Activated CD4-positive, alpha-beta T cell treated with anti-CD3 and anti-CD28 coated beads for 36 hours (primary cell): ENCODE data around the gene HIVEP3. TPM values are rescaled to one million over a fixed set of nuclear protein-coding genes. Genes with fewer than 3 reads are reported as not detected.
A peak's percentile ranks its signal among the peaks of the same experiment; 100 is the strongest.
"Not testable (repeated sequence)": the region's sequence is repeated elsewhere in the genome, so short reads cannot be mapped to it uniquely, and the experiment has no call there.

Experiments used
- ATAC-seq: fragments of 200-7000 bp; cut with Tn5 transposase; one replicate; pipeline ENCODE4 v1.10.0; 2021; ENCODE audit warnings: mild to moderate bottlenecking, moderate library complexity
- CTCF ChIA-PET: fragments of 350-600 bp; sonication (Branson Sonifier 250); formaldehyde crosslinking; loops from one replicate; lab custom pipeline; 2021; ENCODE audit warnings: antibody characterized with exemption; lab: Charles Lee
- POLR2A ChIA-PET: fragments of 350-600 bp; sonication (Branson Sonifier 250); formaldehyde crosslinking; loops from one replicate; lab custom pipeline; 2021; ENCODE audit warnings: antibody characterized with exemption, inconsistent platforms; lab: Charles Lee
- DNase-seq: peaks from one replicate; pipeline ENCODE4 v3.0.0-alpha.2; 2020
- H3K27ac Mint-ChIP-seq: one replicate; pipeline ENCODE4 v1.8.0; 2021; ENCODE audit warnings: mixed read lengths
- H3K27me3 Mint-ChIP-seq: one replicate; pipeline ENCODE4 v1.8.0; 2021; ENCODE audit warnings: mixed read lengths
- H3K36me3 Mint-ChIP-seq: one replicate; pipeline ENCODE4 v1.8.0; 2021; ENCODE audit warnings: low read depth, mixed read lengths
- H3K4me1 Mint-ChIP-seq: one replicate; pipeline ENCODE4 v1.8.0; 2021; ENCODE audit warnings: mixed read lengths
- H3K4me3 Mint-ChIP-seq: one replicate; pipeline ENCODE4 v1.8.0; 2021; ENCODE audit warnings: mild to moderate bottlenecking, moderate library complexity, mixed read lengths
- H3K9me3 Mint-ChIP-seq: one replicate; pipeline ENCODE4 v1.8.0; 2021; ENCODE audit warnings: low read depth, mixed read lengths
- intact Hi-C, 2 experiments: fragments of 100-400 bp; cut with DNase I in 1 of 2; cut with micrococcal nuclease in 1 of 2; formaldehyde crosslinking; loops; one replicate each; pipeline versions ENCODE4 v1.14.2 to v1.15.1; 2022 to 2024; cut with DNase I, micrococcal nuclease
- total RNA-seq, 2 experiments: library from RNA; stranded (reverse); gene quantifications; one replicate each; pipeline ENCODE4 v1.2.3, GENCODE V29; 2021

HIVEP3 gene
- total RNA-seq, 2 experiments from 2014 or later, result 29.4 to 39.6 TPM

- Mint-ChIP-seq H3K36me3 (peaks cover 12% of the 10 kb centered on the region), H3K4me1 (peaks cover 12% of the 10 kb centered on the region), H3K9me3 (peaks cover 21% of the 10 kb centered on the region)
- H3K27ac Mint-ChIP-seq, intact Hi-C loops, DNase-seq, H3K27me3 Mint-ChIP-seq, POLR2A ChIA-PET, ATAC-seq, CTCF ChIA-PET, H3K4me3 Mint-ChIP-seq: not testable (repeated sequence)
These were observed 27.2 kb upstream of the HIVEP3 start for GRCh38 chr1:41945946-41946345.

DNA sequence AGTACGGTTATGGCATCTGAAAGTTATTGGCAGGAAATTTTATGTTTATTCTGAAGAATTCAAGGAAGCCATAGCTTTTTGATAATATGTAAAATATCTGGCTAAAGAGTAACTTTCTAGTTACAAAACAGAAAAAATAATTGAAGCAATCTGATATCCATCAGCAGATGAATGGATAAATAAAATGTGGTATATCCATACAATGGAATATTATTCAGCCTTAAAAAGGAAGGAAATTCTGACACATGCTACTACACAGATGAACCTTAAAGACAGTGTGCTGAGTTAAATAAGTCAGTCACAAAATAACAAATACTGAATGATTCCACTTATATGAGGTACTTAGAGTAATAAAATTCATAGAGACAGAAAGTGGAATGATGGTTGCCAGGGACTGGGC, 25.0 kb upstream of the HIVEP3 start:
- intact Hi-C loops, result no loop called here
- H3K4me3 Mint-ChIP-seq, result no peak overlapping the region
- CTCF ChIA-PET, result interaction anchor here (0.6 to 0.7 kb wide), 2 partner anchors 10 to 254 kb away, joined by 3 read pairs; no protein-coding TSS in a partner anchor
- H3K9me3 Mint-ChIP-seq, result peaks cover 7% of the 10 kb centered on the region
- peaks cover 2% of the 10 kb centered on the region for H3K36me3 Mint-ChIP-seq
- ATAC-seq, result no peak
- no peak overlapping the region for H3K27ac Mint-ChIP-seq
- POLR2A ChIA-PET, result no interaction called here
- no peak for DNase-seq
- no peaks in the 10 kb centered on the region for H3K27me3 Mint-ChIP-seq
- H3K4me1 Mint-ChIP-seq, result no peaks in the 10 kb centered on the region

- H3K36me3 Mint-ChIP-seq, result no peaks in the 10 kb centered on the region
- ATAC-seq, result no peak
- no peaks in the 10 kb centered on the region for H3K4me1 Mint-ChIP-seq
- ChIA-PET CTCF (interaction anchor here (0.6 kb wide), 1 partner anchor 392 kb away, joined by 3 read pairs; no protein-coding TSS in a partner anchor), POLR2A (no interaction called here)
- no peak overlapping the region for H3K4me3 Mint-ChIP-seq
- H3K27me3 Mint-ChIP-seq, result no peaks in the 10 kb centered on the region
- DNase-seq, result no peak
- intact Hi-C loops, result no loop called here
- peaks cover 4% of the 10 kb centered on the region for H3K9me3 Mint-ChIP-seq
- H3K27ac Mint-ChIP-seq, result no peak overlapping the region
These were observed 23.6 kb upstream of the HIVEP3 start for GRCh38 chr1:41942278-41942677.

GRCh38 chr1:41941381-41941780, 22.7 kb upstream of the HIVEP3 start:
- no peaks in the 10 kb centered on the region for H3K36me3 Mint-ChIP-seq
- peaks cover 4% of the 10 kb centered on the region for H3K9me3 Mint-ChIP-seq
- H3K4me1 Mint-ChIP-seq, result peaks cover under 1% of the 10 kb centered on the region
- ChIA-PET CTCF (no interaction called here), POLR2A (no interaction called here)
- no peaks in the 10 kb centered on the region for H3K27me3 Mint-ChIP-seq
- intact Hi-C loops, result no loop called here
- no peak for ATAC-seq
- no peak overlapping the region for H3K27ac Mint-ChIP-seq
- no peak for DNase-seq
- no peak overlapping the region for H3K4me3 Mint-ChIP-seq

DNA sequence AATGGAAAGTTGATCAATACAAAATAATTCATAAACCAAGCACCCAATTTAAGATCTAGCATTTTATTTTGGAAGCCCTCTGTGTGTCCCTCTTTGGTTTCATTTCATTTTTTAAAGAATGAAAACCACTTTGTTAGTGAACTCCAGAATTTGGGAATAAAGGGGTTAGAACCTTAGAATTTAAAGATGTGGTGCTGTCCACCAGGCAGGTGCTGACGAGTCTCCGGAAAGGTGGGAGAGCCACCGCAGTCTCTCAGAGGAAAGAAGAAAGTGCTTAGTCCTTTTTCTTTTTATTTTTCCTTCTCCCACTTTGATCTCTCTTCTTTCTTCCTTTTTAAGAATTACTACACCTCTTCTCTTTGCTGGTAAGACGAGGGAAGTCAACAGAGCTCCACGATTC, 20.5 kb upstream of the HIVEP3 start:
- no peak overlapping the region for H3K4me3 Mint-ChIP-seq
- peaks cover 14% of the 10 kb centered on the region for H3K4me1 Mint-ChIP-seq
- no peaks in the 10 kb centered on the region for H3K27me3 Mint-ChIP-seq
- POLR2A ChIA-PET, result no interaction called here
- no peak overlapping the region for H3K27ac Mint-ChIP-seq
- intact Hi-C loops, result no loop called here
- no peaks in the 10 kb centered on the region for H3K36me3 Mint-ChIP-seq
- DNase-seq (no peak), ATAC-seq (no peak)
- peaks cover 4% of the 10 kb centered on the region for H3K9me3 Mint-ChIP-seq
- CTCF ChIA-PET, result no interaction called here

DNA sequence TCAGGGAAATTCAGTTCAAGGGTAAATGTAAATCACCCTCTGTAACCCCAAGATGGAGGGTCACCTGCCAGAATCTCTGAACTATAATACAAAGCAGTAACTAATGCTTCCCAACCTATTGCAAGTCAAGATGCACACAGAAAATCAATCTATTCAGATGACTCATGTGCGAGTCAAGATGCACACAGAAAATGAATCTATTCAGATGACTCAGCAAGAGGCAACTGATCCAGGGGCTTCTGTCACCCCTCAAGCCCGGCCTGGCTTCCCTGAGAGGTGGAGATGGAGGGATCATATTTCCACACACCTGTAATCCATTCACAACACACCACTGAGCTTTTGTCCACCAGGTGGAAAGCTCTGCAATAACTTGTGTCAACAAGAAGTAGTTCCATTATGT, 17.4 kb upstream of the HIVEP3 start:
- H3K4me3 Mint-ChIP-seq, result no peak overlapping the region
- H3K4me1 Mint-ChIP-seq, result peaks cover 35% of the 10 kb centered on the region
- no peaks in the 10 kb centered on the region for H3K9me3 Mint-ChIP-seq
- CTCF ChIA-PET, result interaction anchor here (1.1 kb wide), 1 partner anchor 156 kb away, joined by 3 read pairs; no protein-coding TSS in a partner anchor
- no peaks in the 10 kb centered on the region for H3K27me3 Mint-ChIP-seq
- peaks cover 2% of the 10 kb centered on the region for H3K36me3 Mint-ChIP-seq
- POLR2A ChIA-PET, result no interaction called here
- ATAC-seq (peak; percentile 96), DNase-seq (peak; percentile 52)
- H3K27ac Mint-ChIP-seq, result no peak overlapping the region
- intact Hi-C loops, result loop anchor here (1.0 to 2.0 kb wide), 2 partner anchors 15 to 16 kb away; no protein-coding TSS in a partner anchor

- no peak overlapping the region for H3K27ac Mint-ChIP-seq
- intact Hi-C loops, result no loop called here
- H3K36me3 Mint-ChIP-seq, result peaks cover 2% of the 10 kb centered on the region
- CTCF ChIA-PET, result no interaction called here
- POLR2A ChIA-PET, result no interaction called here
- ATAC-seq (no peak), DNase-seq (no peak)
- H3K4me1 Mint-ChIP-seq, result peaks cover 35% of the 10 kb centered on the region
- no peaks in the 10 kb centered on the region for H3K9me3 Mint-ChIP-seq
- no peaks in the 10 kb centered on the region for H3K27me3 Mint-ChIP-seq
- no peak overlapping the region for H3K4me3 Mint-ChIP-seq
These were observed 16.5 kb upstream of the HIVEP3 start for GRCh38 chr1:41935226-41935625.

DNA sequence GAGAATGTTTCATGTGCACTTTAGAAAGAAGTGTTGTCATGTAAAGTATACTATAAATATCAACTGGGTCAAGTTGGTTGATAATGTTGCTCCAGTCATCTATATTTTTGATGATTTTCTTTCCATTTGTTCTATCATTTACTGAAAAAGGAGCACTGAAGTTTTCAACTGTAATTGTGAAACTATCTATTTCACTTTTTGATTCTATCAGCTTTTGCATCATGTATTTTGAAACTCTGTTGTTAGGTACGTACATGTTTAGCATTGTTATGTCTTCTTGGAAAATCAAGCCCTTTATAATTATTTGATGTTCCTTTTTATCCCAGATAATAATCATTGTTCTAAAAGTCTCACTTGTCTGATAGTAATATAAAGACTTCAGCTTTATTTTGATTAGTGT, 14.4 kb upstream of the HIVEP3 start:
- DNase-seq, result no peak
- ChIA-PET CTCF (interaction anchor here (0.9 to 1.7 kb wide), 4 partner anchors 10 to 81 kb away, joined by 3 to 5 read pairs (median 3); no protein-coding TSS in a partner anchor), POLR2A (no interaction called here)
- Mint-ChIP-seq H3K9me3 (peaks cover 2% of the 10 kb centered on the region), H3K27me3 (no peaks in the 10 kb centered on the region), H3K4me1 (peaks cover 35% of the 10 kb centered on the region), H3K36me3 (peaks cover 2% of the 10 kb centered on the region), H3K4me3 (no peak overlapping the region), H3K27ac (peak overlapping the region; percentile 67)
- intact Hi-C loops, result no loop called here
- no peak for ATAC-seq

DNA sequence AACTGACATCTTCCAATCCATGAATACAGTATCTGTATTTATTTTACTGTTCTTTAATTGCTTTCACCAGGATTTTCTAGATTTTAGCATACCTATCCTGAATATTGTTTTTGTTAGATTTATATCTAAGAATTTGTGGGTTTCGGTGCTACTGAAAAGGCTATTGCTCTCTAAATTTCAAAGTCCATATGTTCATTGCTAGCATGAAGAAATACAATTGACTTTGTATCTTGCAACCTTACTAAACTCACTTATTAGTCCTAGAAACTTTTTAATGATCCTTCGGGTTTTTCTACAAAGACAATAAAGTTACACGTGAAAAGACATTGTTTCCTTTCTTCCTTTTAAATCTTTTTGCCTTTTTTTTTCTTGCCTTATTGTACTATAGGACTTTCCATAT, 12.9 kb upstream of the HIVEP3 start:
- Mint-ChIP-seq H3K36me3 (peaks cover 2% of the 10 kb centered on the region), H3K4me1 (peaks cover 37% of the 10 kb centered on the region), H3K27ac (no peak overlapping the region), H3K4me3 (no peak overlapping the region), H3K27me3 (no peaks in the 10 kb centered on the region), H3K9me3 (peaks cover 2% of the 10 kb centered on the region)
- POLR2A ChIA-PET, result no interaction called here
- no peak for ATAC-seq
- intact Hi-C loops, result no loop called here
- CTCF ChIA-PET, result no interaction called here
- no peak for DNase-seq

DNA sequence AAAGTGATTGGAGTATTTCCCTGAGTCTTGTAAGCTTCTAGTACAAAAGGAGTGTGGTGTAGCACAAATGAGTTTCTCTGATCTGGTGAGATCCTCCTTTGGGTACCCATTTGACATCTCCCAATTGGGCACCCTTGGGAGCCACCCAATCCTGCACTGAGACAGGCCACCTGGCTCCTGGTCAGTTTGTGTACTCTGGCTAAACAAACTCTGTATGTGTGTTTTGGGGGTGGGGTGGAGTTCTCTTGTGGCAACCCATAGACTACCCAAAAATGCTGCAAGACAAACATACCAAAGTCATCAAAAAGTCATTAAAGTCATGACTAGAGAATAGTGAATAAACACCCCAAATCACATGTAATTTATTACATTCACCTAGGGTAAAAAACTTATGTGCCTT, 8.4 kb upstream of the HIVEP3 start:
- ChIA-PET POLR2A (no interaction called here), CTCF (interaction anchor here (0.6 to 1.3 kb wide), 3 partner anchors 11 to 643 kb away, joined by 3 to 5 read pairs (median 4); no protein-coding TSS in a partner anchor)
- intact Hi-C loops, result no loop called here
- no peaks in the 10 kb centered on the region for H3K27me3 Mint-ChIP-seq
- no peak overlapping the region for H3K4me3 Mint-ChIP-seq
- H3K36me3 Mint-ChIP-seq, result no peaks in the 10 kb centered on the region
- ATAC-seq, result no peak
- H3K4me1 Mint-ChIP-seq, result peaks cover 3% of the 10 kb centered on the region
- no peak overlapping the region for H3K27ac Mint-ChIP-seq
- H3K9me3 Mint-ChIP-seq, result peaks cover 2% of the 10 kb centered on the region
- no peak for DNase-seq

DNA sequence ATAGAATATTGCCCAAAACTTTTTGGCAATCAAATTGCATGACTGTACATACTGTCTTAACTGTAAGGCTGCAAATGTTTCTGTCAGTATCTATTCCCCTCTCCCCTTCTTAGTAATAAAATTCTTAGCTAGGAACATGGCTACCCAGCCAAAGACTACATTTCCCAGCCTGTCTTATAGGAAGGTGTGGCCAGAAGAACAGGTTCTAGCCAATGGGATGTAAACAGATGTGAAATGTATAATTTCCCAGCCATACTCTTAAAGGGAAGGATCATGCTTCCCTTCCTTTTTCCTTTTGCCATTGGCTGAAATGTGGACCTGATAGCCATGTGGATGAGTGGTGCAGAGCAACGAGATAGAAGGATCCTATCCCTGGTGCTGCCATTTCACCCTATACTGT, 7.0 kb upstream of the HIVEP3 start:
- intact Hi-C loops, result no loop called here
- Mint-ChIP-seq H3K4me1 (peaks cover 6% of the 10 kb centered on the region), H3K9me3 (peaks cover 8% of the 10 kb centered on the region), H3K4me3 (no peak overlapping the region), H3K27ac (no peak overlapping the region), H3K27me3 (no peaks in the 10 kb centered on the region), H3K36me3 (no peaks in the 10 kb centered on the region)
- ATAC-seq (no peak), DNase-seq (no peak)
- CTCF ChIA-PET, result interaction anchor here (0.9 to 1.1 kb wide), 2 partner anchors 9 to 33 kb away, joined by 3 read pairs; no protein-coding TSS in a partner anchor
- POLR2A ChIA-PET, result interaction anchor here (0.6 to 0.7 kb wide), 2 partner anchors 25 to 287 kb away, joined by 3 read pairs; no protein-coding TSS in a partner anchor

DNA sequence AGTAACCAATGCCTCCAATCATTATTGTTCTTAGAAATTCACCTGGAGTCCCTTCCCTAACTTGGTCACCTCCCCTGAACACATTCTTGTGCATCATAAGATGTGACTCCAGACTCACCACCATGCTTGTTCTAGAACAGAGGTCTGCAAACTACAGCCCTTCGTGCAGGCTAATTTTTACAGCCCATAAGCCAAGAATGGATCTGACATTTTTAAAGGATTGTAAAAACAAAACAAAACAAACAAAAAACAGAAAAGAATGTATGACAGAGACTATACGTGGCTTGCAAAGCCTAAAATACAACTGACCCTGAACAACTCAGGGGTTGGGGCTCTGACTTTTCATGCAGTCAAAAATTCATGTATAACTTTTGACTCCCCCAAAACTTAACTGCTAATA, 6.2 kb upstream of the HIVEP3 start:
- Mint-ChIP-seq H3K4me1 (peaks cover 14% of the 10 kb centered on the region), H3K4me3 (no peak overlapping the region), H3K27ac (no peak overlapping the region), H3K9me3 (peaks cover 8% of the 10 kb centered on the region), H3K27me3 (no peaks in the 10 kb centered on the region), H3K36me3 (no peaks in the 10 kb centered on the region)
- ChIA-PET CTCF (interaction anchor here (0.6 to 0.9 kb wide), 2 partner anchors 8 to 324 kb away, joined by 3 read pairs; no protein-coding TSS in a partner anchor), POLR2A (no interaction called here)
- intact Hi-C loops, result no loop called here
- ATAC-seq, result no peak
- DNase-seq, result no peak
